Neural cell (in vitro differentiated cells): Measurements from ENCODE around the gene PPIE. TPM values are rescaled to one million over a fixed set of nuclear protein-coding genes. Genes with fewer than 3 reads are reported as not detected.

Experiments used
- H2AFZ ChIP-seq: fragments of 200-600, 300-800 bp; sonication (generic), shearing (Covaris generic); 2 replicates; pipeline ENCODE4 v1.6.0; 2014; ENCODE audit warnings: low read depth, mild to moderate bottlenecking, antibody characterized with exemption, low read length, moderate library complexity
- H3F3A ChIP-seq: fragments of 200-600 bp; shearing (Covaris generic); 2 replicates; pipeline ENCODE4 v1.6.1; 2016; ENCODE audit warnings: mild to moderate bottlenecking, moderate library complexity, mixed read lengths, antibody characterized with exemption, low read length; ENCODE audit not compliant: insufficient read depth, poor library complexity, severe bottlenecking
- H3K27ac ChIP-seq: fragments of 200-600, 300-800 bp; sonication (generic), shearing (Covaris generic); 2 replicates; pipeline ENCODE4 v1.5.1; 2014; ENCODE audit warnings: mild to moderate bottlenecking, low read length, moderate library complexity
- H3K27me3 ChIP-seq: fragments of 300-800, 200-600 bp; sonication (generic), shearing (Covaris generic); 2 replicates; pipeline ENCODE4 v1.6.0; 2014; ENCODE audit warnings: mild to moderate bottlenecking, low read depth, low read length, moderate library complexity; ENCODE audit not compliant: insufficient read depth
- H3K36me3 ChIP-seq: fragments of 300-800, 200-600 bp; sonication (generic), shearing (Covaris generic); 2 replicates; pipeline ENCODE4 v1.5.1; 2014; ENCODE audit warnings: mild to moderate bottlenecking, antibody characterized with exemption, low read length, moderate library complexity; ENCODE audit not compliant: insufficient read depth
- H3K4me2 ChIP-seq: fragments of 300-800, 200-600 bp; sonication (generic), shearing (Covaris generic); 2 replicates; pipeline ENCODE4 v1.6.0; 2014; ENCODE audit warnings: mild to moderate bottlenecking, low read length
- H3K4me3 ChIP-seq: fragments of 300-800, 200-600 bp; sonication (generic), shearing (Covaris generic); 2 replicates; pipeline ENCODE4 v1.5.1; 2014; ENCODE audit warnings: mild to moderate bottlenecking, low read length, moderate library complexity
- H3K79me2 ChIP-seq: fragments of 200-600 bp; shearing (Covaris generic); replicated peaks from 2 replicates; pipeline ENCODE4 v1.6.0; 2014; ENCODE audit warnings: mild to moderate bottlenecking, low read length, moderate library complexity; ENCODE audit not compliant: insufficient read depth
- H3K9ac ChIP-seq: fragments of 300-800, 200-600 bp; sonication (generic), shearing (Covaris generic); 2 replicates; pipeline ENCODE4 v1.6.1; 2016; ENCODE audit warnings: mild to moderate bottlenecking, low read length, mixed read lengths
- H3K9me2 ChIP-seq: fragments of 200-600 bp; shearing (Covaris generic); 2 replicates; pipeline ENCODE4 v1.6.1; 2016; ENCODE audit warnings: mild to moderate bottlenecking, low read length, mixed read lengths; ENCODE audit not compliant: insufficient read depth
- H3K9me3 ChIP-seq: fragments of 200-600, 300-800 bp; sonication (generic), shearing (Covaris generic); 2 replicates; pipeline ENCODE4 v1.6.1; 2016; ENCODE audit warnings: mild to moderate bottlenecking, mixed run types, low read length, moderate library complexity, mixed read lengths
- H4K20me1 ChIP-seq: fragments of 200-600 bp; shearing (Covaris generic); 2 replicates; pipeline ENCODE4 v1.6.1; 2016; ENCODE audit warnings: mild to moderate bottlenecking, mixed run types; ENCODE audit not compliant: insufficient read depth
- CTCF ChIP-seq: fragments of 450-650 bp; IDR thresholded peaks from 2 replicates; pipeline ENCODE4 v1.5.1; 2014; ENCODE audit warnings: antibody characterized with exemption, mild to moderate bottlenecking, moderate library complexity; ENCODE audit not compliant: poor library complexity, severe bottlenecking
- EP300 ChIP-seq: fragments of 450-650 bp; conservative IDR thresholded peaks from 2 replicates; pipeline ENCODE4 v1.6.1; 2014; ENCODE audit warnings: antibody characterized with exemption, mild to moderate bottlenecking, moderate library complexity; ENCODE audit not compliant: poor library complexity, severe bottlenecking
- EZH2 ChIP-seq: fragments of 200-600, 300-800 bp; shearing (Covaris generic), sonication (generic); IDR thresholded peaks from 2 replicates; pipeline ENCODE4 v1.6.1; 2014; ENCODE audit warnings: antibody characterized with exemption, low read length, borderline replicate concordance, mild to moderate bottlenecking; ENCODE audit not compliant: insufficient read depth, poor library complexity, severe bottlenecking
- MXI1 ChIP-seq: fragments of 450-650 bp; conservative IDR thresholded peaks from 2 replicates; pipeline ENCODE4 v1.6.1; 2014; ENCODE audit warnings: antibody characterized with exemption, mild to moderate bottlenecking; ENCODE audit not compliant: poor library complexity, severe bottlenecking
- POLR2AphosphoS5 ChIP-seq: IDR thresholded peaks from 2 replicates; pipeline ENCODE4 v1.6.1; 2012
- RAD21 ChIP-seq: fragments of 450-650 bp; conservative IDR thresholded peaks from 2 replicates; pipeline ENCODE4 v1.6.1; 2014; ENCODE audit warnings: antibody characterized with exemption, mild to moderate bottlenecking, moderate library complexity
- SMC3 ChIP-seq: fragments of 450-650 bp; conservative IDR thresholded peaks from 2 replicates; pipeline ENCODE4 v1.6.1; 2014; ENCODE audit warnings: antibody characterized with exemption, mild to moderate bottlenecking, moderate library complexity; ENCODE audit not compliant: poor library complexity
- TAF1 ChIP-seq: IDR thresholded peaks from 2 replicates; pipeline ENCODE4 v1.6.1; 2012; ENCODE audit warnings: low read depth
- polyA plus RNA-seq: library from polyadenylated mRNA; depleted of rRNA; stranded (reverse); fragments of >200 nt; gene quantifications from 2 replicates; pipeline ENCODE4 v1.2.3, GENCODE V29; 2014
- TF ChIP-seq, protein P1 (sequence below): IDR thresholded peaks from 2 replicates; pipeline ENCODE4 v1.6.1; 2012; ENCODE audit warnings: borderline replicate concordance

The PPIE gene
- polyA plus RNA-seq, 1 donor from 2014 or later: 55.9 TPM

DNA sequence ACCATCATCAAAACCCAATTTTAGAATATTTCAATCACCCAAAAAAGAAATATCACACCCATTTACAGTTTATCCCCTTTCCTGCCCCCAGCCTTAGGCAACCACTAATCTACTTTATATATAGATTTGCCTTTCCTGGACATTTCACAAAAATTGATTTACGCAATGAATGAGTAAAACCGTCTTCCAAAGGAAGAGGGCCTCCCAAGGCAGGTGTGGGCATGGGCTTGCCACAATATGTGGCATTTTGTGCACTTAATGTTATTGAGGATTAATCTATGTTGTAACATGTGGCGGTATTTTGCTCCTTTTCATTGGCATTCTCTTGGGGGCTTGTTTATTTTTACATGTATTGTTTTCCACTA, 61.8 kb downstream of the PPIE start:
- H3K9me2 ChIP-seq: no peaks in the 10 kb centered on the region
- H4K20me1 ChIP-seq: no peaks in the 10 kb centered on the region
- TF ChIP-seq MXI1 (no peak), RAD21 (no peak), EZH2 (no peak), POLR2AphosphoS5 (no peak), SMC3 (no peak), CTCF (no peak), TAF1 (no peak), EP300 (no peak)
- TF ChIP-seq, protein P1, sequence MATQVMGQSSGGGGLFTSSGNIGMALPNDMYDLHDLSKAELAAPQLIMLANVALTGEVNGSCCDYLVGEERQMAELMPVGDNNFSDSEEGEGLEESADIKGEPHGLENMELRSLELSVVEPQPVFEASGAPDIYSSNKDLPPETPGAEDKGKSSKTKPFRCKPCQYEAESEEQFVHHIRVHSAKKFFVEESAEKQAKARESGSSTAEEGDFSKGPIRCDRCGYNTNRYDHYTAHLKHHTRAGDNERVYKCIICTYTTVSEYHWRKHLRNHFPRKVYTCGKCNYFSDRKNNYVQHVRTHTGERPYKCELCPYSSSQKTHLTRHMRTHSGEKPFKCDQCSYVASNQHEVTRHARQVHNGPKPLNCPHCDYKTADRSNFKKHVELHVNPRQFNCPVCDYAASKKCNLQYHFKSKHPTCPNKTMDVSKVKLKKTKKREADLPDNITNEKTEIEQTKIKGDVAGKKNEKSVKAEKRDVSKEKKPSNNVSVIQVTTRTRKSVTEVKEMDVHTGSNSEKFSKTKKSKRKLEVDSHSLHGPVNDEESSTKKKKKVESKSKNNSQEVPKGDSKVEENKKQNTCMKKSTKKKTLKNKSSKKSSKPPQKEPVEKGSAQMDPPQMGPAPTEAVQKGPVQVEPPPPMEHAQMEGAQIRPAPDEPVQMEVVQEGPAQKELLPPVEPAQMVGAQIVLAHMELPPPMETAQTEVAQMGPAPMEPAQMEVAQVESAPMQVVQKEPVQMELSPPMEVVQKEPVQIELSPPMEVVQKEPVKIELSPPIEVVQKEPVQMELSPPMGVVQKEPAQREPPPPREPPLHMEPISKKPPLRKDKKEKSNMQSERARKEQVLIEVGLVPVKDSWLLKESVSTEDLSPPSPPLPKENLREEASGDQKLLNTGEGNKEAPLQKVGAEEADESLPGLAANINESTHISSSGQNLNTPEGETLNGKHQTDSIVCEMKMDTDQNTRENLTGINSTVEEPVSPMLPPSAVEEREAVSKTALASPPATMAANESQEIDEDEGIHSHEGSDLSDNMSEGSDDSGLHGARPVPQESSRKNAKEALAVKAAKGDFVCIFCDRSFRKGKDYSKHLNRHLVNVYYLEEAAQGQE: no peak
- no peaks in the 10 kb centered on the region for H3K79me2 ChIP-seq
- no peak overlapping the region for H3K4me2 ChIP-seq
- no peaks in the 10 kb centered on the region for H3F3A ChIP-seq
- H3K27me3 ChIP-seq: no peaks in the 10 kb centered on the region
- H2AFZ ChIP-seq: no peak overlapping the region
- H3K4me3 ChIP-seq: no peak overlapping the region
- no peak overlapping the region for H3K27ac ChIP-seq
- no peaks in the 10 kb centered on the region for H3K36me3 ChIP-seq
- no peak overlapping the region for H3K9ac ChIP-seq
- no peaks in the 10 kb centered on the region for H3K9me3 ChIP-seq

- Histone ChIP-seq H3K27ac (no peak overlapping the region), H3K9me2 (no peaks in the 10 kb centered on the region), H4K20me1 (no peaks in the 10 kb centered on the region), H3K9me3 (no peaks in the 10 kb centered on the region), H3K36me3 (no peaks in the 10 kb centered on the region), H3K9ac (no peak overlapping the region), H2AFZ (no peak overlapping the region), H3K4me2 (no peak overlapping the region), H3K4me3 (no peak overlapping the region), H3K27me3 (no peaks in the 10 kb centered on the region), H3F3A (no peaks in the 10 kb centered on the region), H3K79me2 (no peaks in the 10 kb centered on the region)
- TF ChIP-seq SMC3 (no peak), CTCF (no peak), EP300 (no peak), TAF1 (no peak), EZH2 (no peak), RAD21 (no peak), MXI1 (no peak), POLR2AphosphoS5 (no peak)
- TF ChIP-seq, protein P1: no peak
Observed at GRCh38 chr1:39802496-39803260, 64.0 kb downstream of the PPIE start.
